Parathyroid adenoma (tissue), 2 donors: ENCODE results near the gene IGLON5.

Experiments
- H2AFZ ChIP-seq: fragments of 300-600 bp; sonication (generic); one replicate; pipeline ENCODE4 v1.7.0; 2017; ENCODE audit warnings: antibody characterized with exemption, mild to moderate bottlenecking
- H3K27ac ChIP-seq: fragments of 300-600 bp; sonication (generic); one replicate; pipeline ENCODE4 v1.7.0; 2017
- H3K27me3 ChIP-seq: fragments of 300-600 bp; sonication (generic); one replicate; pipeline ENCODE4 v1.7.0; 2017; ENCODE audit warnings: low read length; ENCODE audit not compliant: control insufficient read depth, insufficient read depth
- H3K36me3 ChIP-seq: fragments of 300-600 bp; sonication (generic); one replicate; pipeline ENCODE4 v1.7.0; 2017; ENCODE audit warnings: low read length; ENCODE audit not compliant: control insufficient read depth, insufficient read depth
- H3K4me1 ChIP-seq: fragments of 300-600 bp; sonication (generic); one replicate; pipeline ENCODE4 v1.7.0; 2017; ENCODE audit warnings: control low read depth
- H3K4me2 ChIP-seq: fragments of 300-600 bp; sonication (generic); one replicate; pipeline ENCODE4 v1.7.0; 2017; ENCODE audit warnings: low read length
- H3K4me3 ChIP-seq: fragments of 300-600 bp; sonication (generic); one replicate; pipeline ENCODE4 v1.7.0; 2017; ENCODE audit warnings: low read depth, low read length
- H3K79me2 ChIP-seq: fragments of 300-600 bp; sonication (generic); one replicate; pipeline ENCODE4 v1.7.0; 2017; ENCODE audit warnings: control low read depth
- H3K9ac ChIP-seq: fragments of 300-600 bp; sonication (generic); one replicate; pipeline ENCODE4 v1.7.0; 2017; ENCODE audit warnings: mild to moderate bottlenecking
- H3K9me3 ChIP-seq: fragments of 300-600 bp; sonication (generic); one replicate; pipeline ENCODE4 v1.7.0; 2017; ENCODE audit warnings: low read length; ENCODE audit not compliant: control insufficient read depth
- CTCF ChIP-seq: fragments of 300-600 bp; sonication (generic); IDR thresholded peaks from one replicate; pipeline ENCODE4 v1.7.0; 2017; ENCODE audit warnings: antibody characterized with exemption, mild to moderate bottlenecking
- donor health status: primary hyperparathyroidism.

IGLON5 gene

GRCh38 chr19:51367255-51367564 is 55.8 kb downstream of the IGLON5 start:
- Histone ChIP-seq H3K9ac (peak overlapping the region; percentile 95), H3K4me1 (peaks cover 10% of the 10 kb centered on the region), H3K27ac (peak overlapping the region; percentile 98), H2AFZ (peak overlapping the region; percentile 100), H3K27me3 (no peaks in the 10 kb centered on the region), H3K36me3 (no peaks in the 10 kb centered on the region), H3K4me3 (peak overlapping the region; percentile 81), H3K79me2 (peaks cover 15% of the 10 kb centered on the region), H3K4me2 (peak overlapping the region; percentile 100), H3K9me3 (no peaks in the 10 kb centered on the region)
- TF ChIP-seq CTCF = no peak

- H3K36me3 ChIP-seq = no peaks in the 10 kb centered on the region
- no peaks in the 10 kb centered on the region for H3K27me3 ChIP-seq
- peak overlapping the region; percentile 81 for H3K4me3 ChIP-seq
- peak overlapping the region; percentile 67 for H3K9ac ChIP-seq
- peaks cover 10% of the 10 kb centered on the region for H3K4me1 ChIP-seq
- H3K79me2 ChIP-seq = peaks cover 12% of the 10 kb centered on the region
- H2AFZ ChIP-seq = peak overlapping the region; percentile 100
- H3K4me2 ChIP-seq = peak overlapping the region; percentile 100
- no peak for TF ChIP-seq CTCF
- no peaks in the 10 kb centered on the region for H3K9me3 ChIP-seq
- H3K27ac ChIP-seq = peak overlapping the region; percentile 98
Observed at GRCh38 chr19:51367565-51368365, 56.3 kb downstream of the IGLON5 start.

- Histone ChIP-seq H3K4me3 (peak within 1 kb of the TSS; percentile 81), H3K27me3 (no peaks in the 10 kb centered on the region), H2AFZ (peak within 1 kb of the TSS; percentile 100), H3K4me1 (peaks cover 10% of the 10 kb centered on the region), H3K9me3 (no peaks in the 10 kb centered on the region), H3K36me3 (no peaks in the 10 kb centered on the region), H3K79me2 (peaks cover 9% of the 10 kb centered on the region), H3K9ac (peak within 1 kb of the TSS; percentile 67), H3K4me2 (peak within 1 kb of the TSS; percentile 92), H3K27ac (peak within 1 kb of the TSS; percentile 98)
- TF ChIP-seq CTCF = no peak
Observed at GRCh38 chr19:51368366-51369282, 57.2 kb downstream of the IGLON5 start, which contains the start of gene CLDND2. TSS of gene CLDND2 (minus strand) at chr19:51369003. CDS start at chr19:51368577, 426 bp downstream.

- Histone ChIP-seq H3K27me3 (no peaks in the 10 kb centered on the region), H3K9me3 (no peaks in the 10 kb centered on the region), H3K4me3 (no peak overlapping the region), H3K4me2 (no peak overlapping the region), H3K79me2 (peaks cover 5% of the 10 kb centered on the region), H3K36me3 (no peaks in the 10 kb centered on the region), H3K27ac (no peak overlapping the region), H3K4me1 (peaks cover 7% of the 10 kb centered on the region), H3K9ac (no peak overlapping the region), H2AFZ (no peak overlapping the region)
- no peak for TF ChIP-seq CTCF
Observed at GRCh38 chr19:51370230-51370629, 58.8 kb downstream of the IGLON5 start.
